Middle frontal gyrus (tissue), 1 donor: Measurements from ENCODE around the gene TUBA3E.
"Not testable (repeated sequence)": the region's sequence is repeated elsewhere in the genome, so short reads cannot be mapped to it uniquely, and the experiment has no call there.

ENCODE experiments used
- DNase-seq: peaks from one replicate; pipeline ENCODE4 v3.0.0-alpha.2; 2015; ENCODE audit warnings: low spot score; ENCODE audit errors: extremely low spot score

The TUBA3E gene

DNA sequence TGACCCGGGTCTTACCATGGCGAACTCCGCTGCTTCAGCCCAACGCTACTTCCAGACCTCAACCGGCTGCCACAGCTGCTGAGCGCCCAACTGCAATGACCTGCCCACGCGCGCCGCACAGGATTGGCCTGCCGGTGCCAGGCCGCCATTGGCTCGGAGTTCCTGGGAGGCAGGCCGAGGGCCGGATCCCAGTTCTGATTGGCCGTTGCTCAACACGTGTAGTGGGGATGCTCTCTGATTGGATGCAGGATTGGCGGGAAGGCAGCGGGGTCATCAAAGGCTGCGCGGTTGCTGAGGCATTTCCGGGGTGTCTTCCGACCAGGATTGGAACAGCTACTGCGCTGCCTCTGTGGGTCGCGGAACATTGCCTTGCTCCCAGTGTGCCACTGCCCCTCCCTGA lies at the start of gene TUBA3E:
Gene TUBA3E (minus strand): TSS at position 97 of the 400 bp plus-strand sequence. CDS start 79 bp downstream, at position 18.
- no peak for DNase-seq

DNA sequence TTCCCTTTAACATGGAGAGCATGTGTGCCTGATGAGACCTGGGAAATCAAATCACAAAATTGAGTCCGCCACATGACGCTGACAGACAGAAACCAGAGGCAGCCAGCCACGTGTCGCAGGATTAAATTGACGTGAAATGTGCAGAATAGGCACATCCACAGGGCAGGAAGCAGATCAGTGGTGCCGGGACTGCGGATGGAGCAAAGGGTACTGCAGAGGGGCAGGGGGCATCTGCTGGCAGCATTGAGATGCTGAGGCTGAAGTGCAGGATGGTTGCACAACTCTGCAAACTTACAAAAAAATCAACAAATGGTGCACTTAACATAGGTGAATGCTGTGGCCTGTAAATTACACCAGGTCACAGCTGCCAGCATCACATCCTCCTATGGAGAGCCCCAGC lies 48.2 kb upstream of the TUBA3E start:
- DNase-seq, result no peak

DNA sequence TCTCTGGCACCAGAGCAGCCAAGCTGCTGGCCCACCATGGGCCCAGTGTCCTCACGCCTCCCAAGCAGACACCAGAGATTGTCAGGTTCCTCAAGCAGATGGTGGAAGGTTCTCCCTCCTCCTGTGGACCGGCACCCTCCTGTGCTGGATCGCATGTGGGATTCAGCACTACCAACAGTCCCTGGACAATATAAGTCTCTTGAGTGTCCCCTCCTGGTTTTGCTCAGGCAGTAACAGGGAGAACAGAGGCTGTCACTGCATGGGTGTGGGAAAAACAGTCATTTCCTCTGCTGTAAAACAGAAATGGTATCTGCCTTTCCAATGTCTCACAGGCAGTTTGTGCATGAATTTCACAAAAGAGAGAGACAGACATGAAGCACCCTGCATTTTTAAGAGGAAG lies 47.7 kb upstream of the TUBA3E start:
- DNase-seq, result no peak

GRCh38 chr2:130243359-130243758 lies 45.1 kb upstream of the TUBA3E start:
- no peak for DNase-seq

DNA sequence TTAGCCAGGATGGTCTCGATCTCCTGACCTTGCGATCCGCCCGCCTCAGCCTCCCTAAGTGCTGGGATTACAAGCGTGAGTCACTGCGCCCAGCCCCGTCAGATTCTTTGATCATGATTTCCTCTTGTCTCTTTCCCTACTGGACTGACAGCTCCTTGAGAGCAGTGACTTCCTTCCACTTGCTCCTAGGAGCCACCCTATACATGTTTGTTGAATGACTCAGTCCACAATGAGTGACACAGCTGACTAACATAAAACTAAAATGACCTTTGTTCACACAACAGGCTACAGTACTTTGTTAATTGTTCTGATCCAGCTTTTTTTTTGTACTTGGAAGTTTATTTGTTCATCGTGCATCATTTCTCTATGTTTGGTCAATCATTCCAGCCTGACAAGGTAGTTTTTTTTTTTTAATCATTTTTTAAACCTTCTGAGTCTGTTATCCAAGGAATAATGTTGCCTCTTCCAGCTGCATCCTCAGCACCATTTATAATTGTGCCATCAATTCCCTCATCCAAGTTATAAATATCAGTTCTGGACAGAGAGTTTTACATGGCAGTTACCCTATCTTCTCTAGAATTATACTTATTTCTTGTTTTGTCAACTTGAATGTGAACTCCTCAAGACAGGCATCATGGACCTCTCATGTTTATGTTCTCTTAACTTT lies 42.9 kb upstream of the TUBA3E start:
- no peak for DNase-seq

- not testable (repeated sequence) for DNase-seq
Measured at GRCh38 chr2:130239581-130239980, 41.3 kb upstream of the TUBA3E start.

DNA sequence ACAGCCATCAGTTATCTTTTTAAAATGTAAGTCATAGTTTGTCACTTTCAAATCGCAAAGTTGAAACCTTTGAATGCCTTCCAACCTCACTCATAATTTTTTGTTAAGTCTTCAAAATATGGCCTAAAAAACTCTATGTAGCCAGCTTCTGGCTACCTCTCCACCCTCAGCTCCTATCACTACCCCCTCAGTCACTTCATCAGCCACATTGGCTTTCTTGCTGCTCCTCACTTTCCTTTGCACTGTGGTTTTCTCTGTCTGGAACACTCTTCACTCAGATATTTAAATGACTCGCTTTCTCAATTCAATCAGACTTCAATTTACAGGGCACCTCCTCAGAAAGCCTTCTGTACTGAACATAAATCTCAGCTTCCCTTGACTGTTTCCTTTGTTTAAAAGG lies 34.8 kb upstream of the TUBA3E start:
- not testable (repeated sequence) for DNase-seq

- DNase-seq, result no peak
Measured at GRCh38 chr2:130231656-130232055, 33.4 kb upstream of the TUBA3E start.

GRCh38 chr2:130230907-130231306 lies 32.7 kb upstream of the TUBA3E start:
- not testable (repeated sequence) for DNase-seq

DNA sequence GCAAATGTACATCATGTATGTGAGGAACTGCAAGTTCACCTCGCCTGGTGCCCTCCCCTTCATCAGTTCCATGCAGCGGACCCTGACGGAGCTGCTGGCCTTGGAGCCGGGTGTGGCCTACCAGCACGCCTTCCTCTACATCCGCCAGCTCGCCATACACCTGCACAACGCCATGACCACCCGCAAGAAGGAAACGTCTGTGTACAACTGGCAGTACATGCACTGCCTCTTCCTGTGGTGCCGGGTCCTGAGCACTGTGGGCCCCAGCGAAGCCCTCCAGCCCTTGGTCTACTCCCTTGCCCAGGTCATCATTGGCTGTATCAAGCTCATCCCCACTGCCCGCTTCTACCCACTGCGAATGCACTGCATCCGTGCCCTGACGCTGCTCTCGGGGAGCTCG lies 32.1 kb upstream of the TUBA3E start:
- DNase-seq, result not testable (repeated sequence)

GRCh38 chr2:130229161-130229510 lies 30.9 kb upstream of the TUBA3E start:
- DNase-seq, result not testable (repeated sequence)

DNA sequence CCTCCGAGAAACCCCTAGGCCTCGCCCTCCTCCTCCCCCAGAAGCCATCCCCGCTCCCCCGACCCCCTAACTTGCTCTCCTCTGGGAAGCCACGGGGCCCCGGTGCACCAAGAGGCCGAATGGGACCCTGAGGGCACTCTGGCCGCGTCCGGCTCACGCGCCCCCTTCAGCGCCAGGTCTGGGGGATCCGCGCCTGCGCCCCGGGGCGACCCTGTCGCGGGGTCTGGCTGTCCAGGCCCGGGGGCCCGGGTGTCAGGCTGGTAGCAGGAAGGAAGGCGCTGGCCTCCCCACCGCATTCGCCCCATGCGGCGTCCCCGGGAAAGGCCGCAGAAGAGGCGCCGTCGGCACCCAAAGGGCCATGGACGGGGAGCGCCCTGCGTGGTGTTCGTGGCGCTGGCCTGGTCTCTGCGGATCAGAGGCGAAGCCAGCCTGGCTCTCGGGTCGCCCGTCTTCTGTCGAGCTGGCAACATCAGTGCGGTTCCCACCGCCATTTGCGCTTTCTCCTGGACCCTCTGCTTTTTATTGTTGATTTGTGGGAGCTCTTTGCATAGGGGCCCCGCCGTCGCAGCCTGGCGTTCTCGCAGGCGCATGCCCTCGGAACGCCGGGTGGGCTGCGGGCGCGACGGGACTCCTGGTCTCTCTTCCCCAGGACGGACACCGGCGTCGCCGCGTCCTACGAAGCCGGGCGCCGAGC lies 30.4 kb upstream of the TUBA3E start:
- not testable (repeated sequence) for DNase-seq

DNA sequence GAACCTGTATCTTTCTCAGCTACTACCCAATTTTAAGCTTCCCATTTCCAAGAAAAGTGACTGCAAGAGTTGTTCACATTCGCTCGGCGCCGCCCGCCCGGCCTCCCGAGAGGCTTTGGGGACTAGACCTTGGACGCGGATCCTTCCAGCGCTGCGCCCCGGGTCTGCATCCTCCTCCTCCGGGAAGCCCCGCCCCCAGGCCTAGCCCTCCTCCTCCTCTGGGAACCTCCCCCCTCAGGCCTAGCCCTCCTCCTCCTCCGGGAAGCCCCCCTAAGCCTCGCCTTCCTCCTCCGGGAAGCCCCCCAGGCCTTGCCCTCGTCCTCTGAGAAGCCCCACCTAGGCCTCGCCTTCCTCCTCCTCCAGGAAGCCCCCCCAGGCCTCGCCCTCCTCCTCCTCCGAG lies 29.8 kb upstream of the TUBA3E start:
- not testable (repeated sequence) for DNase-seq

DNA sequence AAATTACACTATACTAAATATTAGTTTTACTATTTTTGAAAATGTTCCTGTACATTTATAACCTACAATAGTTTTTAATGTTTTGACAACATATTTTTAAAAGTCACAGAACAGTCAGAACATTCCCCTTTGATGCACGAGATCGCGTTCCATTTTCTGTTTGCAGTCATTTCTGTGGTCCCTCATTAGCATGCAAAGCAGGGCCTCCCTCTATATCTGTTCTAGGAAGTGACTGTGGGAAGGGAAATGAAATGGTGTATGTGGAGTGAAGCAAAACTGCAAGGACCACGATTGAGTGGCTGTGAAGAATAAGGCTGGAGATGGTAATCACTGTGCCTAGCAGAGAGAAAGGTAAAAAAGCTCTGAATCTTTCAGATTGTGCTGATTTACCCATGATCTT lies 24.3 kb upstream of the TUBA3E start:
- DNase-seq, result not testable (repeated sequence)

DNA sequence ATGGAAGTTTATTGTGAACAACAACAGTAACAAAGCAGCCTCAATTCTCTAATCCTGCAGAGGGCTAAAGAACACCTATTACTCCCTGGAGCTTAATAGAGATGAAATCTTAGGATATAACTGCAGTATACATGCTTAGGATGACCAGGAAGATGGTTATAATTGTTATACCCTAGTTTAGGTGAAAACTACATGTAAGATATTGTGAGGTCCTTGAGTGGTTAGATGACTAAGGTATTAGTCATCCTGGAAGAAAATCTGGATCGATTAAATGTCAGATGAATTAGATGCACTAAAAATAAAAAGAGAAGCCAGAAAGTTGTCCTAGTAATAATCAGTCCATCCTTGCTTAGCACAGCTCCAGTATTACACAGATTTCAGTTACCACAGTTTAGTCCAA lies 22.3 kb upstream of the TUBA3E start:
- not testable (repeated sequence) for DNase-seq

GRCh38 chr2:130219147-130219546 lies 20.9 kb upstream of the TUBA3E start:
- DNase-seq, result not testable (repeated sequence)

GRCh38 chr2:130207051-130207450 lies 8.8 kb upstream of the TUBA3E start:
- DNase-seq, result not testable (repeated sequence)

- not testable (repeated sequence) for DNase-seq
Measured at GRCh38 chr2:130203150-130203549, 4.9 kb upstream of the TUBA3E start.

DNA sequence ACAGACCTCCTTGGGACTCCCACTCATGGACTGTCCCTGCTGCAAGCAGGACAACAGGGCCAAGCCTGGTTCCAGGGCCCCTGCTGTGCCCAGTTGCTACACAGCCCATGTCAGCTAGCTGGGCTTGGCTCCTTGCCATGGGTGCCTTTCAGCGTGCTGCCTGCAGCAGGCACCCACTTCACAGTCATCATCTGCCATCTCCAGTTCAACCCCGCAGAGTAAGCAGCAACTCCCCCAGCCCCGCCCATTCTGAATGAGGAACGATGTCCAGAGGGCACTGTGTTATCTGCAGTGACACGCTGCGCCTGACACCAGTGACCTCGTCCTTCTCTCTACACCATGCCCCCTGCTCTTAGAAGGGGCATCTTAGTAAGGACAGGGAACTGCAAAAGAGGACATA lies 4.3 kb upstream of the TUBA3E start:
- DNase-seq, result not testable (repeated sequence)

DNA sequence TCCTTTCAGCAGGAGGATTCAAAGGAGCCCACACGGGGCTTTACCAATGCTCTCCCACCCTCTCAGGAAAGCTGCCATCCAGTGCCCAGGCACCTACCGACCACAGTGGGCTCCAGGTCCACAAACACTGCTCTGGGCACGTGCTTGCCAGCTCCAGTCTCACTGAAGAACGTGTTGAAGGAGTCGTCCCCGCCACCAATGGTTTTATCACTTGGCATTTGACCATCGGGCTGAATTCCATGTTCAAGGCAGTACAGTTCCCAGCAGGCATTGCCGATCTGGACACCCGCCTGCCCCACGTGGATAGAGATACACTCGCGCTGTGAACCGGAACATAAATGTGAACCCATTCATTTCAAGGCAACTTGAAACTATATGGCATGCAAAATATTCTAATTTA lies 2.2 kb downstream of the TUBA3E start:
- DNase-seq, result not testable (repeated sequence)

DNA sequence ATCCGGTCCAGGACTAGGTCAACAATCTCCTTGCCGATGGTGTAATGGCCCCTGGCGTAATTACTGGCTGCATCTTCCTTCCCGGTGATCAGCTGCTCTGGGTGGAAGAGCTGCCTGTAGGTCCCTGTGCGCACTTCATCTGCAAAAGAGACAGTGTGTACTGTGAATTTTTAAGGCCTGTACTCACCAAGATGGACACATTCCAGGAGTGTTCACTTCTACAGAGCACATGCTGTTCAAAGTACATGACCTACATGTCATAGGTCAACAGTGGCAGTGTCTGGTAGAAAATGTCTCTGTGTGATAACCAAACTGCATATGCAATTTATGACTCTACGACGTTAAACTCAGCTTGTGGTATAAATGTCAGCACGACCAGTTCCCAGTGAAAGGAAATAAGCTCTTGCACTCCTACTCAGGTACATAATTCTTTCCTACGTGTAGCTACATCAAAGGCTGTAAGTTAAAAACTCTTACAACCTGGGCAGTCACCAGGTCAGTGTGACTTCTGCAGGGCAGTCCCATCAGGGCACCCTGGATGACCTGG lies 3.1 kb downstream of the TUBA3E start:
- not testable (repeated sequence) for DNase-seq

- not testable (repeated sequence) for DNase-seq
Measured at GRCh38 chr2:130193824-130194223, 4.4 kb downstream of the TUBA3E start.

- not testable (repeated sequence) for DNase-seq
Measured at GRCh38 chr2:130192451-130192850, 5.8 kb downstream of the TUBA3E start.
